Measurements from ENCODE around the gene C1QC. TPM values are rescaled to one million over a fixed set of nuclear protein-coding genes. Genes with fewer than 3 reads are reported as not detected.

Gene C1QC
- total and polyA plus RNA-seq, 2 experiments from 2014 or later, result not detected

GRCh38 chr1:22637907-22638445 lies 5.5 kb upstream of the C1QC start (continued):
- TF ChIP-seq REST (IDR thresholded peaks at IDR 0.05; ENCODE audit: unreplicated experiment) (no peak), ETS1 (IDR thresholded peaks at IDR 0.05) (no peak), POLR2AphosphoS5 (IDR thresholded peaks at IDR 0.05; ENCODE audit: low read depth) (no peak), CREB1 (CRISPR knock-in tag; IDR thresholded peaks at IDR 0.05; ENCODE audit: low read depth) (no peak)

GRCh38 chr1:22638476-22639234 lies 4.8 kb upstream of the C1QC start:
- no peak overlapping the region; the same call in 1 of the 2 replicates for H3K4me2 ChIP-seq
- Mint-ChIP-seq H3K27ac (no peak overlapping the region), H3K36me3 (ENCODE audit: low read depth) (no peaks in the 10 kb centered on the region), H3K9me3 (no peaks in the 10 kb centered on the region; the same call in 2 of the 3 replicates), H3K4me3 (no peak overlapping the region), H3K27me3 (ENCODE audit: insufficient read depth, low read depth, poor library complexity) (peaks cover 9% of the 10 kb centered on the region), H3K4me1 (peaks cover 8% of the 10 kb centered on the region)
- peak overlapping the region; percentile 75; the same call in 1 of the 2 replicates for H2AFZ ChIP-seq
- H3K36me3 ChIP-seq (ENCODE audit: insufficient read depth), result no peaks in the 10 kb centered on the region
- DNase-seq (ENCODE audit: low spot score), result peak; percentile 34
- H3K4me1 ChIP-seq (ENCODE audit: insufficient read depth), result no peaks in the 10 kb centered on the region; the same call in 1 of the 2 replicates
- no peaks in the 10 kb centered on the region for H3F3A ChIP-seq (replicated peaks; ENCODE audit: low read depth)
- peak; percentile 13 for ATAC-seq
- no peaks in the 10 kb centered on the region for H3K9me2 ChIP-seq (ENCODE audit: insufficient read depth)
- no peak overlapping the region for H3K27ac ChIP-seq (ENCODE audit: low read depth)
- H3K27me3 ChIP-seq (ENCODE audit: insufficient read depth), result no peaks in the 10 kb centered on the region
- no peak overlapping the region for H3K4me3 ChIP-seq
- no peaks in the 10 kb centered on the region for H3K79me2 ChIP-seq (replicated peaks; ENCODE audit: insufficient read depth)
- H4K20me1 ChIP-seq (replicated peaks; ENCODE audit: insufficient read depth), result no peaks in the 10 kb centered on the region
- TF ChIP-seq ZNF462 (CRISPR knock-in tag; IDR thresholded peaks at IDR 0.05), result no peak
- no peak for TF ChIP-seq STAT1 (IDR thresholded peaks at IDR 0.05; ENCODE audit: unreplicated experiment)
- no peak for TF ChIP-seq ZNF331 (CRISPR knock-in tag; IDR thresholded peaks at IDR 0.05; ENCODE audit: low read depth)
- no peak for TF ChIP-seq ZNF114 (CRISPR knock-in tag; IDR thresholded peaks at IDR 0.05)
- no peak for TF ChIP-seq REST (IDR thresholded peaks at IDR 0.05; ENCODE audit: unreplicated experiment)
